ENCODE data around the gene AMFR.

AMFR gene

DNA sequence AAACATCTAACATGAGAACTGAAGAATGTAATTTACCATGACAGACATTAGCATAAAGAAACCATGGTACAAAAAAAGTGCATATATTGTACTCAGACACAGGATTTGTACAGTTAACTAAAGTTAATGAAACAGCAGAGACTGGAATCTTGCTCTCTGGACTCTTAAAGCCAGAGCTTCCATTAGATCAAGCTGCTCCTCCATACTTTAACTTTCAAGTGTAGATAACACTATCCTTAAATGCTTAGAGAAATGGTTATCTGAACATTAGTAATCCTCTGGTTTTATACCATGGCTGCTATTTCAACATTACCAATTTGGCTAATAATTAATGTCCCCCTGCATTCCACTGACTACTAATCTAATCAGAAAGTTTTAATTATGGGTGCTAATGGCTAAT is 22.7 kb upstream of the AMFR start:
- no peak overlapping the region for H3K27ac ChIP-seq
- TF ChIP-seq ZFX (IDR thresholded peaks at IDR 0.05; ENCODE audit: borderline replicate concordance) = no peak
- TF ChIP-seq, protein P1, sequence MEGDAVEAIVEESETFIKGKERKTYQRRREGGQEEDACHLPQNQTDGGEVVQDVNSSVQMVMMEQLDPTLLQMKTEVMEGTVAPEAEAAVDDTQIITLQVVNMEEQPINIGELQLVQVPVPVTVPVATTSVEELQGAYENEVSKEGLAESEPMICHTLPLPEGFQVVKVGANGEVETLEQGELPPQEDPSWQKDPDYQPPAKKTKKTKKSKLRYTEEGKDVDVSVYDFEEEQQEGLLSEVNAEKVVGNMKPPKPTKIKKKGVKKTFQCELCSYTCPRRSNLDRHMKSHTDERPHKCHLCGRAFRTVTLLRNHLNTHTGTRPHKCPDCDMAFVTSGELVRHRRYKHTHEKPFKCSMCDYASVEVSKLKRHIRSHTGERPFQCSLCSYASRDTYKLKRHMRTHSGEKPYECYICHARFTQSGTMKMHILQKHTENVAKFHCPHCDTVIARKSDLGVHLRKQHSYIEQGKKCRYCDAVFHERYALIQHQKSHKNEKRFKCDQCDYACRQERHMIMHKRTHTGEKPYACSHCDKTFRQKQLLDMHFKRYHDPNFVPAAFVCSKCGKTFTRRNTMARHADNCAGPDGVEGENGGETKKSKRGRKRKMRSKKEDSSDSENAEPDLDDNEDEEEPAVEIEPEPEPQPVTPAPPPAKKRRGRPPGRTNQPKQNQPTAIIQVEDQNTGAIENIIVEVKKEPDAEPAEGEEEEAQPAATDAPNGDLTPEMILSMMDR (IDR thresholded peaks at IDR 0.05) = no peak

DNA sequence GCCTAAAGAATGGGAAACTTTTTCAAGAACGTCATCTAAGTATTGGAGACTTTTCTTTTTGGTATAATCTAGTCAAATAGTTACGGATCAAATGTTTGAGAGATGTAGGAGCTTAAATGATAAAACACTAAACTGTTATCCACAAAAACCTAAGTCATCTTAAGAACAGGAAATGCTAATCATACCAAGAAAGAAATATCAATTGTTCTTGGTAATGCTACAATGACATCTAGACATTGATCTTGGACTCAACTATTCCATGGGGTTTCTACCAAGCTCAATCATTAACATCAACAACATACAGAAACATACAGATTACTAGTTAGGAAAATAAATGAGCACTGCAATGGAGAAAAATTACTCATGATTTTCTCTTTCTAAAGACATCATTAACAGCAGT is 21.9 kb upstream of the AMFR start:
- H3K27ac ChIP-seq = no peak overlapping the region
- TF ChIP-seq, protein P1 (IDR thresholded peaks at IDR 0.05) = no peak
- no peak for TF ChIP-seq ZFX (IDR thresholded peaks at IDR 0.05; ENCODE audit: borderline replicate concordance)

DNA sequence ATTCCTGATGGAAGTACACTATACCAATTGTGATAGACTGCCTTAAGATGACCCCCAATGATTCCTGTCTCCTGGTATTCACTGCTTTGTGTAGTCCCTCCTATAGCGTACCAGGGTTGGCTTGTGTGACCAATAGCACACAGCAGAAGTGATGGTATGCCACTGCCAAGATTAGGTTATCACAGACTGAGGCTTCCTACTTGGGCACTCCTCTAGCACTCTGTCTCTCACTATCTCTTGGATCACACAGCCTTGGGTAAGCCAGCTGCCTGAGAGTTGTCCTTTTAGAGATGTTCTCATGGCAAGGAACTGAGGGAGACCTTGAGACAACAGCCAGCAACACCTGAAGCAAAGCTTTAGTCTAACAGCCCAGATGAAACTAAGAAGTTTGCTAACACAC is 12.7 kb upstream of the AMFR start:
- TF ChIP-seq, protein P1 (IDR thresholded peaks at IDR 0.05) = no peak
- no peak for TF ChIP-seq ZFX (IDR thresholded peaks at IDR 0.05; ENCODE audit: borderline replicate concordance)
- no peak overlapping the region for H3K27ac ChIP-seq

DNA sequence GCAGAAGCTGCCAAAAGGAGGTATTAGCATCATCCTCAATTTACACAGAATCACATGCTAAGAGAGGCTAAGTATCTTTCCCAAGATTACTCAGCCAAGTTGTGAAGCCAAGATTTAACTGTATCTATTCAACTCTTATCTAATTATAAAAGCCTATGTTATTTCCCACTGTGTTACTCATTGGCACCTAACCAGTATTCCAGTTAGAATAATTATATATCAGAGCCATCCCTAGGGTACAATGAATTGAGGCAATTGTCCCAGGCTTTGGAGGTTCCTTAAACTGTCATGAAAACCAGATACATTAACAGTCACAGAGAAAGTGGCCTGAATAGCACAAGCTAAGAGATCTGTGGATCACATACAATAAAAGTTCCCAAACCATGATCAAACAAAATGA is 10.9 kb upstream of the AMFR start:
- no peak overlapping the region for H3K27ac ChIP-seq
- TF ChIP-seq, protein P1 (IDR thresholded peaks at IDR 0.05) = no peak
- no peak for TF ChIP-seq ZFX (IDR thresholded peaks at IDR 0.05; ENCODE audit: borderline replicate concordance)

DNA sequence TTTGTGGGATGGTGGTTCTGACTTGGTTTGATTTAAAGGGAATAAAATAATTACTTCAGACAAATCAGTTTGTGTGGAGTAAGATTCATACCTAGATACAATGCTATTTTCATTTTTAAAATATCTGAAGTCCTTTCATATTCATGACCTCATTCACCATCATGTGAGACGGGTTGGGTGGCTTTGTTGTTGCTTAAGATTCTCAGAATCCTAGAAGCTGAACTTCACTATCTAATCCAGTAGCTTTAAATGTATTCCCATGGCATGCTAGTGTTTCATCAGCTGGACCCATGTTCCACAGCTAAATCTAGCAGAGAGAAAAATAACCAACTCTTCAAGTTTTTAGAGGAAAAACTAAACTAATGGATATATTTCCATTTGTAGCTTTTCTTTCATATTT is 2.7 kb upstream of the AMFR start:
- TF ChIP-seq, protein P1 (IDR thresholded peaks at IDR 0.05) = no peak
- no peak for TF ChIP-seq ZFX (IDR thresholded peaks at IDR 0.05; ENCODE audit: borderline replicate concordance)
- no peak overlapping the region for H3K27ac ChIP-seq

DNA sequence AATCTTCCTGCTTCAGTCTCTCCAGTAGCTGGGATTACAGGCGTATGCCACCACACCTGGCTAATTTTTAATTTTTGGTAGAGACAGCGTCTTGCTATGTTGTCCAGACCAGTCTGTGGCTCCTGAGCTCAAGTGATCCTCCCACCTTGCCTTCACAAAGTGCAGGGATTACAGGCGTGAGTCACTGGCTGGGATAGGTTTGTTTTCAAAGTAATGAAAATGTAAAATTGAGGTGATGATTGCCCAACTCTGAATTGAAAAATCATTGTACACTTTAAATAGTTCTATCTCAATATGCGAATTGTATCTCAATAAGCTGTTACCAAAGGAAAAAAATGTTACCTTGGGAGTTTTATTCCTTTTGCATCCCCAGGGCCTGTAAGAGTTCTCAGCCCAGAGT is 1.2 kb upstream of the AMFR start:
- no peak for TF ChIP-seq ZFX (IDR thresholded peaks at IDR 0.05; ENCODE audit: borderline replicate concordance)
- TF ChIP-seq, protein P1 (IDR thresholded peaks at IDR 0.05) = no peak
- peak overlapping the region; percentile 72 for H3K27ac ChIP-seq

DNA sequence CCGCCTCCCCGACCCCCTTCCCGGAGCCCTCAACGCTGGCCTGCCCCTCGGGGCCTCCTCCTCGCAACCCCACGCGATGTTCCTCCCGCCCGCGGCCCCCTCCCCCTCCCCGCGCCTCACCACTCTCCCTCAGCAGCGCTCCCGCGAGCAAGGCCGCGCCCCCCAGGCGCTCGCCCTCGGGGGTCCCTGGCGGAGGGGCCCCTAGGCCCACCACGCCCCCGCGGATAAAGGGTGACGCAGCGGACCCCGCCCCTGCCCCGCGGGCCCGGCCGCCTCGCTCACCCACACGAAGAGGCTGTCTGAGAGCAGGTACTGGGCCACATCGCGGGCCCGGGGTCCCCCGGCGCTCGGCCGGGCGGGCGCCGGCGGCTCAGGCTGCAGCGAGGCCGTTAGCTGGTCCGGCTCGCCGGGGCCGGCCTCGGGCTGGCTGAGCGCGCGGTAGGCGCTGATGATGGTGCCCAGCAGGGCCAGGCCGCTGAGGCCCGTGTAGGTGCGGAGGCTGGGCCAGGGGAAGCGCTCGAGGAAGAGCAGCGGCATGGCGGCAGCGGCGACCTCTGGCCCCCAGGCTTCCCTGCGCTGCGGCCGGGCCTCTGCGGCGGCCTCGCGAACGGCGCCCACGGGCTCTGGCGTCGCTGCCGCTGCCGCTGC is 430 bp downstream of the AMFR start:
- no peak for TF ChIP-seq ZFX (IDR thresholded peaks at IDR 0.05; ENCODE audit: borderline replicate concordance)
- TF ChIP-seq, protein P1 (IDR thresholded peaks at IDR 0.05) = no peak
- H3K27ac ChIP-seq = peak overlapping the region; percentile 72

All from 22Rv1 (cell line).